ENCODE measurements around the gene PLGRKT.
"Not testable (repeated sequence)": the region's sequence is repeated elsewhere in the genome, so short reads cannot be mapped to it uniquely, and the experiment has no call there.

Gene PLGRKT

DNA sequence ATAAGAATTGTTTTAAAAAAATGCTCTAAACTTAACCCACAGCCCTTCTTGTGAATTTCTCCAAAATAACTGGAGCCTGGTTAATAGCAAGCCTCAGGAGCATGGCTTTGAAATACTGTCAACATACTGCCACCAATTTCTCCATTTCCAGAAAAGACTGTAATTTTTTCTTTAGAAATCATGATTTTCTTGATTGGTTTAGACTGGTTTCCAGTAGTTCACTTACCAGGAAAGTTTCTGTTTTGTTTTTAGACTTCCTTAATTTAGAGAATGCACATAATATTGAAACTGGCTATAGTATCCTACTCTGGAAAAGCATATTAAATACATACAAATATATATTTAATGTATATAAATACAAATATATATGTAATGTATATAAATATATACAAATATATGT lies 8.2 kb upstream of the PLGRKT start:
- POLR2A ChIA-PET: no interaction called here
- no peak overlapping the region for H3K4me3 ChIP-seq (ENCODE audit: low read depth, low read length)
- TF ChIP-seq, protein P1, sequence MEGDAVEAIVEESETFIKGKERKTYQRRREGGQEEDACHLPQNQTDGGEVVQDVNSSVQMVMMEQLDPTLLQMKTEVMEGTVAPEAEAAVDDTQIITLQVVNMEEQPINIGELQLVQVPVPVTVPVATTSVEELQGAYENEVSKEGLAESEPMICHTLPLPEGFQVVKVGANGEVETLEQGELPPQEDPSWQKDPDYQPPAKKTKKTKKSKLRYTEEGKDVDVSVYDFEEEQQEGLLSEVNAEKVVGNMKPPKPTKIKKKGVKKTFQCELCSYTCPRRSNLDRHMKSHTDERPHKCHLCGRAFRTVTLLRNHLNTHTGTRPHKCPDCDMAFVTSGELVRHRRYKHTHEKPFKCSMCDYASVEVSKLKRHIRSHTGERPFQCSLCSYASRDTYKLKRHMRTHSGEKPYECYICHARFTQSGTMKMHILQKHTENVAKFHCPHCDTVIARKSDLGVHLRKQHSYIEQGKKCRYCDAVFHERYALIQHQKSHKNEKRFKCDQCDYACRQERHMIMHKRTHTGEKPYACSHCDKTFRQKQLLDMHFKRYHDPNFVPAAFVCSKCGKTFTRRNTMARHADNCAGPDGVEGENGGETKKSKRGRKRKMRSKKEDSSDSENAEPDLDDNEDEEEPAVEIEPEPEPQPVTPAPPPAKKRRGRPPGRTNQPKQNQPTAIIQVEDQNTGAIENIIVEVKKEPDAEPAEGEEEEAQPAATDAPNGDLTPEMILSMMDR (IDR thresholded peaks at IDR 0.05; ENCODE audit: insufficient read depth, low read length, missing control alignments): no peak
- CTCF ChIA-PET: no interaction called here
- no peak for DNase-seq (ENCODE audit: low read depth, low spot score)

DNA sequence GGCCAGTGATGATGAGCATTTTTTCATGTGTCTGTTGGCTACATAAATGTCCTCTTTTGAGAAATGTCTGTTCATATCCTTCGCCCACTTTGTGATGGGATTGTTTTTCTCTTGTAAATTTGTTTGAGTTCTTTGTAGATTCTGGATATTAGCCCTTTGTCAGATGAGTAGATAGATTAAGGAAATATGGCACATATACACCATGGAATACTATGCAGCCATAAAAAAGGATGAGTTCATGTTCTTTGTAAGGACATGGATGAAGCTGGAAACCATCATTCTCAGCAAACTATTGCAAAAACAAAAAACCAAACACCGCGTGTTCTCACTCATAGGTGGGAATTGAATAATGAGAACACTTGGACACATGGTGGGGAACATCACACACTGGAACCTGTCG lies 7.4 kb upstream of the PLGRKT start:
- H3K4me3 ChIP-seq (ENCODE audit: low read depth, low read length); POLR2A ChIA-PET; DNase-seq (ENCODE audit: low read depth, low spot score); CTCF ChIA-PET: not testable (repeated sequence)

DNA sequence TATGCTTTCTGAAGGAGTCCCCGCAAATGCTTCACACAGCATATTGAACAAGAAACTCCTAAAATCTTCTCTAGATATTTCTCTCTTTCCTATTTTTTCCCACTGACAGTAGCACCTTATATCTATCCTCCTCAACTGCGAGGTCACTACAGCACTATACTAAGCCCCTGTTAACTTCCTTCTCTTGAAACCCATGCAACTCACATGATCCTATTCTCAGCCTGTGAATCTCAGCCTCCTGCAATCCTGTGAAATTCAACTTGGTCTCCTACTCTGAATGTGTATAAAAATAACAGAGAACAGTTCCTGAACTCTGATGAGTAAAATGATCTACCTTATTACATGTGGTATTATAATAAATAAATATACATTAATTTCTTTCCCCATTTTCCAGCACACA lies 6.1 kb upstream of the PLGRKT start:
- no peak for DNase-seq (ENCODE audit: low read depth, low spot score)
- CTCF ChIA-PET: interaction anchor here (0.6 to 9.1 kb wide), 12 partner anchors 12 to 694 kb away, joined by 3 to 90 read pairs (median 4); partner anchors contain the start of gene INSL6
- TF ChIP-seq, protein P1 (IDR thresholded peaks at IDR 0.05; ENCODE audit: insufficient read depth, low read length, missing control alignments): no peak
- POLR2A ChIA-PET: no interaction called here
- no peak overlapping the region for H3K4me3 ChIP-seq (ENCODE audit: low read depth, low read length)

DNA sequence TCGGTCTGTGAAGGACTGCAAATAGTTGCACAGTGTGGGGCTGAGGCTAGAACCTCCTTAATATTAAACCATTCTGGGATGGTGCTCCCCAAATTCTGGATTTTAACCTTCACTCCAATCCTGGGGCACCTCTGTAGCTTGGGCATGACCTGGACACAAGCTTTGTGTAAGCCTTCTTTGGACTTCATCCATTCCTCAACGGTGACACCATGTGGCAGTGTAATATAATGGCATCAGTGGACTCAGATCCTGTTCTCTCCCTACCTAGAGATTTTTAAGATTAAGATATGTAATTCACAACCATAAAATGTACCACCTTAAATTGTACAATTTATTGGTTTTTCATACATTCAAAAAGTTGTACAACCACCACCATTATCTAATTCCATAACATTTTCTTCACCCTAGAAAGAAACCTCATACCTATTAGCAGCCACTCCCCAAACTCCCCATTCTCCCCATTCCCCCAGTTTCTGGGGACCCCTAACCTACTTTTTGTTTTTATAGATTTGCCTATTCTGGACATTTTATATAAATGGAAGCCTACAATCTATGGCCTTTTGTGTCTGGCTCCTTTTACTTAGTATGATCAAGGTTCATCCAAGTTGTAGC lies 4.8 kb upstream of the PLGRKT start:
- ChIA-PET CTCF (interaction anchor here (0.6 to 9.1 kb wide), 15 partner anchors 11 to 681 kb away, joined by 3 to 90 read pairs (median 5); partner anchors contain the start of genes INSL6 and JAK2), POLR2A (no interaction called here)
- TF ChIP-seq, protein P1 (IDR thresholded peaks at IDR 0.05; ENCODE audit: insufficient read depth, low read length, missing control alignments): peak; percentile 36
- H3K4me3 ChIP-seq (ENCODE audit: low read depth, low read length): no peak overlapping the region
- DNase-seq (ENCODE audit: low read depth, low spot score): no peak

DNA sequence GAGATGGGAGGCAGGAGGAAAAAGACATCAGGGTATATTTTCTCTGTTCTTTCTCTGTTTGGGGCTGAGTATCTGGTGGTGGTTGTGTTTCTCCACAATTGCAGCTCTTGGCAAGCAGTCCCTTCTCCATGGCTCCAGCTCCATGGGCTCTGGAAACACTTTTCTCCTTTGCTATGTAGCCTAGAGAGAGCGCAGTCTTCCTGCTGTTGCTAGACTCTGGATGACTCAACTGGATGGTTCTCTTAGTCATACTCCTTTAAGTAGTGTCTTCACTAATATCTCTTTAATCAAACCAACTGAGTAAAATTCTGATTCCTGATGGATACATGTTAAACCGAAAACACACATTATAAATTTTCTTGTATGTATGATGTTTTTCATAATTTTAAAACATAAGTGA lies 3.3 kb upstream of the PLGRKT start:
- ChIA-PET CTCF (interaction anchor here (0.6 to 9.1 kb wide), 9 partner anchors 9 to 681 kb away, joined by 3 to 90 read pairs (median 5); partner anchors contain the start of genes CD274 and INSL6), POLR2A (interaction anchor here (1.2 kb wide), 1 partner anchor 9 kb away, joined by 4 read pairs; the partner anchor contains the start of gene CD274)
- no peak overlapping the region for H3K4me3 ChIP-seq (ENCODE audit: low read depth, low read length)
- TF ChIP-seq, protein P1 (IDR thresholded peaks at IDR 0.05; ENCODE audit: insufficient read depth, low read length, missing control alignments): no peak
- DNase-seq (ENCODE audit: low read depth, low spot score): no peak

DNA sequence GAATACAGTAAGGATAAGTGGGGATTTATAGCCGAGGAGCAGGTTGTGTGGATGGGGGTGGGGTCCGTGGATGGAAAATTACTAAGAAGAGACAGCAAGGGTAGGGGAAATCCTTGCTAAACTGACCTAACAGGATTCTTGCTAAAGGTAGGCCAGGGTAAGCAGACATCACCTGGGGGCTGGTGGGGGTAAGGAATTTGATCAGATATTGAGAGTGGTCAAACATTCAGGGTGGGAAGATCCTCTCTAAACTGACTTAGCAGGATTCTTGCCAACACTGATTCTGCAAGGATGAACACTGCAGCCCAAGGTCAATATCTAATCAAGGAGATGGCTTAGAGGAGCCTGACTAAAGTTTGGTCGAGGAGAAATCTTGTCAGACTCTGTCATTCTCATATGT lies 2.7 kb upstream of the PLGRKT start:
- no peak for DNase-seq (ENCODE audit: low read depth, low spot score)
- POLR2A ChIA-PET: interaction anchor here (1.2 kb wide), 1 partner anchor 10 kb away, joined by 4 read pairs; the partner anchor contains the start of gene CD274
- H3K4me3 ChIP-seq (ENCODE audit: low read depth, low read length): no peak overlapping the region
- TF ChIP-seq, protein P1 (IDR thresholded peaks at IDR 0.05; ENCODE audit: insufficient read depth, low read length, missing control alignments): no peak
- CTCF ChIA-PET: interaction anchor here (1.0 to 9.1 kb wide), 7 partner anchors 10 to 680 kb away, joined by 3 to 90 read pairs (median 7); partner anchors contain the start of genes CD274 and INSL6

All from AG04449 (cell line).